Activated naive CD4-positive, alpha-beta T cell treated with anti-CD3 and anti-CD28 coated beads, Interleukin-2, amount 10 ng/mL, durations not matched to agents 7 days and 5 days (primary cell): ENCODE data around the gene HARBI1.
"Not testable (repeated sequence)": the region's sequence is repeated elsewhere in the genome, so short reads cannot be mapped to it uniquely, and the experiment has no call there.

Source experiments
- CTCF ChIA-PET: fragments of 350-600 bp; sonication (Branson Sonifier 250); formaldehyde crosslinking; loops from one replicate; lab custom pipeline; 2021; ENCODE audit warnings: antibody characterized with exemption; lab: Charles Lee
- DNase-seq: peaks from one replicate; pipeline ENCODE4 v3.0.0-alpha.2; 2020
- H3K27ac Mint-ChIP-seq: one replicate; pipeline ENCODE4 v1.8.0; 2021; ENCODE audit warnings: mild to moderate bottlenecking, moderate library complexity, mixed read lengths
- H3K27me3 Mint-ChIP-seq: one replicate; pipeline ENCODE4 v1.8.0; 2021; ENCODE audit warnings: mild to moderate bottlenecking, mixed read lengths
- H3K36me3 Mint-ChIP-seq: one replicate; pipeline ENCODE4 v1.8.0; 2021; ENCODE audit warnings: mixed read lengths
- H3K4me1 Mint-ChIP-seq: one replicate; pipeline ENCODE4 v1.8.0; 2021; ENCODE audit warnings: mixed read lengths
- H3K4me3 Mint-ChIP-seq: one replicate; pipeline ENCODE4 v1.8.0; 2021; ENCODE audit warnings: mild to moderate bottlenecking, moderate library complexity, mixed read lengths
- H3K9me3 Mint-ChIP-seq: one replicate; pipeline ENCODE4 v1.8.0; 2021; ENCODE audit warnings: mixed read lengths

The HARBI1 gene

DNA sequence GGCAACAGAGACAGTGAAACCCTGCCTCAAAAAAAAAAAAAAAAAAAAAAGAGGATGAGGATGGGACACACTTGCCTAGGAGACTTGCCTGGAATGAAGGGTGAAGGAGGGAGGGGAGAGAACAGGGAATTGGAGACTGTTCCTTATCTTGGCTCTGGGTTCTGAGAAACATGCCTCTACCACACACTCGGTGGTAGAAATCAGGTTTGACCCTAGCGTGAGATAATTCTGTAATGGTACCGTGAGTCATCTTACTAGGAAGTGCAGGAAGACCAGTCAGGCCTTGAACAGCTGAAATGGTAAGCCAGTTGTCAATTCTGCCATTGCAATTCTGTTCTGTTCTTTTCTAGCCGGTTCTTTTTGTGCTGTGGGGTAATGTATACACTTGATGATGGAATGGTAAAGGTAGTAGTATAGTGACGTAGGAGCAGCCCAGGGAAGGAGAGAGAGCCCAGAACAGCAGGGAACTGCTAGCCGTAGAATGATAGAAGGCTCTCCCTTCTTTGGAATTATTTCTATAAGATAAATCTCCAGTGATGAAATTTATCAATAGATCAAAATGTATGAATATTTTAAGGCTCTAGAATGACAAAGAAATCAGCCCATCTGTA lies 19.3 kb downstream of the HARBI1 start:
- Mint-ChIP-seq H3K4me3 (no peak overlapping the region), H3K4me1 (peaks cover 19% of the 10 kb centered on the region), H3K9me3 (no peaks in the 10 kb centered on the region), H3K27me3 (no peaks in the 10 kb centered on the region), H3K36me3 (peaks cover 4% of the 10 kb centered on the region), H3K27ac (no peak overlapping the region)
- DNase-seq, result no peak
- CTCF ChIA-PET, result no interaction called here

DNA sequence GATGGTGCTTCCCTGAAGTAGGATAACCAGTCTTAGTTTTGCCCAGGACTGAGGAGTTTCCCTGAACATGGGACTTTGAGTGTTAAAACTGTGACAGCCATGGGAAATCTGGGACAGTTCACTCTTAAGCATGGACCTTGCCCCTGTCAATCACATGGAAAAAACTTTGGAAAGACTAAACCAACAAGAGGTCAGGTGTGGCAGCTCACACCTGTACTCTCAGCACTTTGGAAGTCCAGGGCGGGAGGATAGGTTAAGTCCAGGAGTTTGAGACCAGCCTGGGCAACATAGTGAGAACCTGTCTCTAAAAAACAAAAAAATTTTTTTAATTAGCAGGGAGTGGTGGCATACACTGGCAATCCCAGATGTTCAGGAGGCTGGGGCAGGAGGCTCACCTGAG lies 19.9 kb downstream of the HARBI1 start:
- H3K36me3 Mint-ChIP-seq, result peaks cover 4% of the 10 kb centered on the region
- no peaks in the 10 kb centered on the region for H3K27me3 Mint-ChIP-seq
- no peaks in the 10 kb centered on the region for H3K9me3 Mint-ChIP-seq
- DNase-seq, result no peak
- peaks cover 25% of the 10 kb centered on the region for H3K4me1 Mint-ChIP-seq
- no peak overlapping the region for H3K4me3 Mint-ChIP-seq
- H3K27ac Mint-ChIP-seq, result no peak overlapping the region
- CTCF ChIA-PET, result no interaction called here

DNA sequence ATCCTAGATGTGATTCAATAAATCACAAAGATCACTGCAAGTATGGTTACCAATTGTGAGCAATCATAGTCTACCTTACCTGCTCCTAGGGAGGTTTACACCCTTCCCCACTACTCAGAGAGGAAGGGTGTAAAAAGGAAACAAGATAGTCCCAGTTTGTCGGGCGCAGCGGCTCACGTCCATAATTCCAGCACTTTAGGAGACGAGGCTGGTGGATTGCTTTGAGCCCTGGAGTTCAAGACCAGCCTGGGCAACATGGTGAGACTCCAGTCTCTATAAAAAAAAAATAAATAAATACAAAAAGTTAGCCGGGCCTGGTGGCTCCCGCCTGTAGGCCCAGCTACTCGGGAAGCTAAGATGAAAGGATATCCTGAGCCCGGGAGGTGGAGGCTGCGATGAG lies 22.2 kb downstream of the HARBI1 start:
- Mint-ChIP-seq H3K9me3 (no peaks in the 10 kb centered on the region), H3K4me3 (peak overlapping the region; percentile 86), H3K27ac (peak overlapping the region; percentile 87), H3K4me1 (peaks cover 40% of the 10 kb centered on the region), H3K27me3 (no peaks in the 10 kb centered on the region), H3K36me3 (peaks cover 11% of the 10 kb centered on the region)
- no peak for DNase-seq
- CTCF ChIA-PET, result interaction anchor here (0.7 to 1.3 kb wide), 2 partner anchors 23 to 105 kb away, joined by 3 to 7 read pairs; partner anchors contain the start of gene ATG13

DNA sequence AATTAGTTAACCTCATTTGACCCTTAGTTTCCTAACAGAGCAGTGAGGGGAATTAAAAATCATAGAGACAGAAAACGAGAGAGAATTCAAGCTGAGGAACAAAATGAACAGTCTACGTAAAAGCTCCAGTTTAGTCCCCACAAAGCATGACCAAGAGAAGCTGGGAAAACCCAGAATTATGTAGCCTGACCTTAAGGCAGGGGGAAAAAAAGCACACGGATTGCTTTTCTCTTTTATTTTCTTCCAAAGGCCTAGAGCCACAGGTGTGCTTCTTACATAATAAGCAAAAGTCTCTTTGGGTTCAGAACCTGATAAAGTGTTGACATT lies 22.7 kb downstream of the HARBI1 start:
- peak overlapping the region; percentile 86 for H3K4me3 Mint-ChIP-seq
- DNase-seq, result no peak
- H3K36me3 Mint-ChIP-seq, result peaks cover 11% of the 10 kb centered on the region
- no peaks in the 10 kb centered on the region for H3K27me3 Mint-ChIP-seq
- CTCF ChIA-PET, result interaction anchor here (1.3 kb wide), 1 partner anchor 24 kb away, joined by 7 read pairs; the partner anchor contains the start of gene ATG13
- H3K9me3 Mint-ChIP-seq, result no peaks in the 10 kb centered on the region
- H3K27ac Mint-ChIP-seq, result peak overlapping the region; percentile 87
- peaks cover 41% of the 10 kb centered on the region for H3K4me1 Mint-ChIP-seq

GRCh38 chr11:46593550-46594373 lies 23.3 kb downstream of the HARBI1 start, which contains the start of gene AMBRA1:
TSS of gene AMBRA1 (minus strand) at chr11:46594023. CDS start at chr11:46548380, 45,643 bp downstream.
- Mint-ChIP-seq H3K36me3 (peaks cover 12% of the 10 kb centered on the region), H3K27me3 (no peaks in the 10 kb centered on the region), H3K9me3 (no peaks in the 10 kb centered on the region), H3K4me3 (peak within 1 kb of the TSS; percentile 86), H3K4me1 (peaks cover 47% of the 10 kb centered on the region), H3K27ac (peak within 1 kb of the TSS; percentile 87)
- peak; percentile 90 for DNase-seq
- CTCF ChIA-PET, result interaction anchor here (1.3 kb wide), 1 partner anchor 24 kb away, joined by 7 read pairs; the partner anchor contains the start of gene ATG13

- Mint-ChIP-seq H3K27me3 (no peaks in the 10 kb centered on the region), H3K36me3 (peaks cover 21% of the 10 kb centered on the region), H3K4me1 (peaks cover 49% of the 10 kb centered on the region), H3K4me3 (peak overlapping the region; percentile 24), H3K27ac (peak overlapping the region; percentile 24), H3K9me3 (no peaks in the 10 kb centered on the region)
- no peak for DNase-seq
- CTCF ChIA-PET, result no interaction called here
Measured at GRCh38 chr11:46590740-46591605, 26.1 kb downstream of the HARBI1 start.

DNA sequence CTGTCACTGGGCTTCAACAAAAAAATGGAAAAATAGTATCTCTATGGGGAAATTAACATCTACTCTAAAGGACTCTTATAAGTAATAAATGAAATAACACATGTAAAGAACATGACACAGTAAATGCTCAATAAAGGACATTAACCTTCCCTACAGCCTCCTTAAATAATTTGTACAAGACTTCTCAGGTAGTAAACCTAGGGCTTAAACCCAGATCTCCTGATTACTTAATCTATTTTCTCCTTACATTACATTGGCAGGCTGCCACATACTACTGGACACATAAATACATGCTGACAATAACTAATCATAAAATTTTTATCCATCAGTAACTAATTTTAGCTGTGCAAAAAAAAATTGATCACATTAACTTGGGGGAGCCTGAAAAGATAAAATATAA lies 28.1 kb downstream of the HARBI1 start:
- no peaks in the 10 kb centered on the region for H3K9me3 Mint-ChIP-seq
- CTCF ChIA-PET, result interaction anchor here (0.9 kb wide), 1 partner anchor 22 kb away, joined by 3 read pairs; no protein-coding TSS in a partner anchor
- no peak overlapping the region for H3K27ac Mint-ChIP-seq
- H3K4me3 Mint-ChIP-seq, result no peak overlapping the region
- no peak for DNase-seq
- peaks cover 42% of the 10 kb centered on the region for H3K4me1 Mint-ChIP-seq
- H3K27me3 Mint-ChIP-seq, result no peaks in the 10 kb centered on the region
- H3K36me3 Mint-ChIP-seq, result peaks cover 21% of the 10 kb centered on the region

DNA sequence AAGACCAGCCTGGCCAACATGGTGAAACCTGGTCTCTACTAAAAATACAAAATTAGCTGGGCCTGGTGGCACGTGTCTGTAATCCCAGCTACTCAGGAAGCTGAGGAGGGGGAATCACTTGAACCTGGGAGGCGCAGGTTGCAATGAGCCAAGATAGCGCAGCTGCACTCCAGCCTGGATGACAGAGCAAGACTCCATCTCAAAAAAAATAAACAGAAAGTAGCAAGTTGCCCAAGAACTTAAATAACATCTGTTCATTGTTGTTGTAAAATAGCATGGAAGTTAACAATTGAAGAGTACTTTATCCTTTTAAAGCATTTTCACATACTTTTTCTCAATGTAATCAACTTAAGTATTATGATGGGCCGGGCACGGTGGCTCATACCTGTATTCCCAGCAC lies 28.9 kb downstream of the HARBI1 start:
- Mint-ChIP-seq H3K4me1 (peaks cover 36% of the 10 kb centered on the region), H3K27me3 (no peaks in the 10 kb centered on the region), H3K36me3 (peaks cover 20% of the 10 kb centered on the region), H3K9me3 (no peaks in the 10 kb centered on the region), H3K4me3 (no peak overlapping the region), H3K27ac (no peak overlapping the region)
- CTCF ChIA-PET, result no interaction called here
- no peak for DNase-seq

- H3K9me3 Mint-ChIP-seq, H3K27ac Mint-ChIP-seq, H3K4me3 Mint-ChIP-seq, H3K4me1 Mint-ChIP-seq, DNase-seq, CTCF ChIA-PET, H3K27me3 Mint-ChIP-seq: not testable (repeated sequence)
- peaks cover 23% of the 10 kb centered on the region for H3K36me3 Mint-ChIP-seq
Measured at GRCh38 chr11:46583513-46583912, 33.5 kb downstream of the HARBI1 start.

DNA sequence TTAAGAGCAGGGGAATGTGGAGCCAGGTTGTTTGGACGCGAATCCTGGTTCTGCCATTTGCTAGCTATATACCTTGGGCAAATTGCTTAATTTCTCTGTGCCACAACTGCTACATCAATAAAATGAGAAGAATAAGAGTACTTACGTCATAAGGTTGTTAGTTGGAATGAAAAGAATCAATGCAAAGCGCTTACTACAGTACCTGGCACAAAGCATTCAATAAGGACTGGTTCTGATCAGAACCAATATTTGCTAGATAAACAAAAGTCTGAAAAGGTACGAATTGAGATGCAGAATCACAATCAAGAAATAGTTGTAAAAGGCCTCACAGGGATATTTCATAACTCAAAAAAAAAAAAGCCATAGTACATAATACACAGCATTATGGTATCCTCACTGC lies 34.4 kb downstream of the HARBI1 start:
- Mint-ChIP-seq H3K4me3 (no peak overlapping the region), H3K27me3 (no peaks in the 10 kb centered on the region), H3K9me3 (peaks cover 2% of the 10 kb centered on the region), H3K27ac (no peak overlapping the region), H3K36me3 (peaks cover 20% of the 10 kb centered on the region), H3K4me1 (peaks cover 3% of the 10 kb centered on the region)
- CTCF ChIA-PET, result no interaction called here
- no peak for DNase-seq

DNA sequence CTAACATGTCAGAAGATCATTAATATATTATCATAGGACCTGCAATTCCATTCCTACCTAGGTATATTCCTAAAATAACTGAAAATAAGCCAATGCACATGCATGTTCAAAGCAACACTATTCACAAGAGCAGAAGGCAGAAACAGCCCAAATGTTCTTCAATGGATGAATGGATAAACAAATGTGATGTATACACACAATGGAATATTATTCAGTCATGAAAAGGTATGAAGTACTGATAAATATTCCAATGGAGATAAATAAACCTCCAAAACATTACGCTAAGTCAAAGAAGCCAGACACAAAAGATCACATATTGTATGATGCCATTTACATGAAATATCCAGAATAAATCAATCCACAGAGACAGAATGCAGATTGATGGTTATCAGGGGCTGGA lies 40.0 kb downstream of the HARBI1 start:
- no peak overlapping the region for H3K4me3 Mint-ChIP-seq
- H3K4me1 Mint-ChIP-seq, result peaks cover 16% of the 10 kb centered on the region
- H3K9me3 Mint-ChIP-seq, result no peaks in the 10 kb centered on the region
- no peak overlapping the region for H3K27ac Mint-ChIP-seq
- DNase-seq, result no peak
- CTCF ChIA-PET, result no interaction called here
- peaks cover 17% of the 10 kb centered on the region for H3K36me3 Mint-ChIP-seq
- H3K27me3 Mint-ChIP-seq, result no peaks in the 10 kb centered on the region

GRCh38 chr11:46574656-46575055 lies 42.4 kb downstream of the HARBI1 start:
- DNase-seq, result no peak
- H3K27ac Mint-ChIP-seq, result peak overlapping the region; percentile 38
- no peak overlapping the region for H3K4me3 Mint-ChIP-seq
- no peaks in the 10 kb centered on the region for H3K27me3 Mint-ChIP-seq
- H3K36me3 Mint-ChIP-seq, result peaks cover 14% of the 10 kb centered on the region
- no peaks in the 10 kb centered on the region for H3K9me3 Mint-ChIP-seq
- H3K4me1 Mint-ChIP-seq, result peaks cover 24% of the 10 kb centered on the region
- CTCF ChIA-PET, result no interaction called here

- H3K36me3 Mint-ChIP-seq, result peaks cover 9% of the 10 kb centered on the region
- H3K27me3 Mint-ChIP-seq, result no peaks in the 10 kb centered on the region
- DNase-seq, result no peak
- H3K9me3 Mint-ChIP-seq, result no peaks in the 10 kb centered on the region
- H3K4me1 Mint-ChIP-seq, result peaks cover 21% of the 10 kb centered on the region
- H3K4me3 Mint-ChIP-seq, result no peak overlapping the region
- no peak overlapping the region for H3K27ac Mint-ChIP-seq
- CTCF ChIA-PET, result interaction anchor here (1.1 to 1.6 kb wide), 2 partner anchors 10 to 15 kb away, joined by 4 to 6 read pairs; no protein-coding TSS in a partner anchor
Measured at GRCh38 chr11:46570790-46571398, 46.1 kb downstream of the HARBI1 start.
